Measurements from ENCODE around the gene TSHB.
"Not testable (repeated sequence)": the region's sequence is repeated elsewhere in the genome, so short reads cannot be mapped to it uniquely, and the experiment has no call there.

The TSHB gene

GRCh38 chr1:115029526-115029925 lies at the start of gene TSHB:
TSHB (plus strand) TSS chr1:115029826; CDS start chr1:115033363, 3,537 bp downstream.
- no peak for DNase-seq

GRCh38 chr1:114982251-114982650 lies 47.4 kb upstream of the TSHB start:
- DNase-seq: no peak

- no peak for DNase-seq
These were observed 43.3 kb upstream of the TSHB start for GRCh38 chr1:114986286-114986685.

GRCh38 chr1:114988095-114988494 lies 41.5 kb upstream of the TSHB start:
- DNase-seq: no peak

- no peak for DNase-seq
These were observed 31.9 kb upstream of the TSHB start for GRCh38 chr1:114997510-114998289.

- no peak for DNase-seq
These were observed 23.4 kb upstream of the TSHB start for GRCh38 chr1:115006191-115006590.

GRCh38 chr1:115012006-115012405 lies 17.6 kb upstream of the TSHB start:
- no peak for DNase-seq

GRCh38 chr1:115012434-115012833 lies 17.2 kb upstream of the TSHB start:
- DNase-seq: no peak

- DNase-seq: no peak
These were observed 15.8 kb upstream of the TSHB start for GRCh38 chr1:115013792-115014191.

GRCh38 chr1:115019549-115019948 lies 10.1 kb upstream of the TSHB start:
- not testable (repeated sequence) for DNase-seq

GRCh38 chr1:115021145-115021544 lies 8.5 kb upstream of the TSHB start:
- no peak for DNase-seq

GRCh38 chr1:115023593-115023992 lies 6.0 kb upstream of the TSHB start:
- DNase-seq: no peak

- DNase-seq: no peak
These were observed 2.0 kb downstream of the TSHB start for GRCh38 chr1:115031595-115031994.

GRCh38 chr1:115035652-115036051 lies 6.0 kb downstream of the TSHB start:
- DNase-seq: no peak

- DNase-seq: no peak
These were observed 7.3 kb downstream of the TSHB start for GRCh38 chr1:115036814-115037507.

- no peak for DNase-seq
These were observed 10.9 kb downstream of the TSHB start for GRCh38 chr1:115040501-115040900.

GRCh38 chr1:115041654-115042053 lies 12.0 kb downstream of the TSHB start:
- no peak for DNase-seq

GRCh38 chr1:115046751-115047150 lies 17.1 kb downstream of the TSHB start:
- no peak for DNase-seq

GRCh38 chr1:115051850-115052249 lies 22.2 kb downstream of the TSHB start:
- DNase-seq: no peak

- peak; percentile 61 to 63 for DNase-seq
These were observed 22.9 kb downstream of the TSHB start for GRCh38 chr1:115052454-115053083.

- DNase-seq: no peak
These were observed 26.8 kb downstream of the TSHB start for GRCh38 chr1:115056395-115056798.

GRCh38 chr1:115057661-115058254 lies 28.1 kb downstream of the TSHB start:
- no peak for DNase-seq

GRCh38 chr1:115059316-115059715 lies 29.7 kb downstream of the TSHB start:
- DNase-seq: no peak

GRCh38 chr1:115060501-115060900 lies 30.9 kb downstream of the TSHB start:
- no peak for DNase-seq

Data from stimulated activated CD4-positive, alpha-beta T cell treated with anti-CD3 and anti-CD28 coated beads, Interleukin-2, amount 100 ng/mL, for 24 hours (primary cell).